GM12864 (cell line): ENCODE results near the gene GSG1.

Experiments used
- DNase-seq: peaks from one replicate; pipeline ENCODE4 v3.0.0-alpha.2; 2011; ENCODE audit warnings: low read depth
- H3K4me3 ChIP-seq: 2 replicates; pipeline ENCODE4 v1.5.1; 2011; ENCODE audit warnings: mild to moderate bottlenecking, low read depth, low read length, control low read depth
- CTCF ChIP-seq: IDR thresholded peaks from 2 replicates; pipeline ENCODE4 v1.5.1; 2011; ENCODE audit warnings: low read depth, mild to moderate bottlenecking, moderate library complexity, low read length, control low read depth, inconsistent platforms; ENCODE audit errors: missing control alignments

The GSG1 gene

GRCh38 chr12:13124656-13125505, 21.4 kb upstream of the GSG1 start:
- TF ChIP-seq CTCF = no peak
- no peak for DNase-seq
- H3K4me3 ChIP-seq = no peak overlapping the region

- no peak for TF ChIP-seq CTCF
- no peak for DNase-seq
- H3K4me3 ChIP-seq = no peak overlapping the region
These were observed 18.1 kb upstream of the GSG1 start for GRCh38 chr12:13121568-13121967.

GRCh38 chr12:13120413-13120812, 16.9 kb upstream of the GSG1 start:
- no peak for TF ChIP-seq CTCF
- DNase-seq = no peak
- no peak overlapping the region for H3K4me3 ChIP-seq

- DNase-seq = no peak
- no peak overlapping the region for H3K4me3 ChIP-seq
- no peak for TF ChIP-seq CTCF
These were observed 16.4 kb upstream of the GSG1 start for GRCh38 chr12:13119826-13120225.

GRCh38 chr12:13117029-13117428, 13.6 kb upstream of the GSG1 start:
- DNase-seq = no peak
- H3K4me3 ChIP-seq = no peak overlapping the region
- TF ChIP-seq CTCF = no peak

- no peak for DNase-seq
- no peak for TF ChIP-seq CTCF
- H3K4me3 ChIP-seq = no peak overlapping the region
These were observed 12.8 kb upstream of the GSG1 start for GRCh38 chr12:13116259-13116658.
